ENCODE measurements around the gene DNAH8.

DNA sequence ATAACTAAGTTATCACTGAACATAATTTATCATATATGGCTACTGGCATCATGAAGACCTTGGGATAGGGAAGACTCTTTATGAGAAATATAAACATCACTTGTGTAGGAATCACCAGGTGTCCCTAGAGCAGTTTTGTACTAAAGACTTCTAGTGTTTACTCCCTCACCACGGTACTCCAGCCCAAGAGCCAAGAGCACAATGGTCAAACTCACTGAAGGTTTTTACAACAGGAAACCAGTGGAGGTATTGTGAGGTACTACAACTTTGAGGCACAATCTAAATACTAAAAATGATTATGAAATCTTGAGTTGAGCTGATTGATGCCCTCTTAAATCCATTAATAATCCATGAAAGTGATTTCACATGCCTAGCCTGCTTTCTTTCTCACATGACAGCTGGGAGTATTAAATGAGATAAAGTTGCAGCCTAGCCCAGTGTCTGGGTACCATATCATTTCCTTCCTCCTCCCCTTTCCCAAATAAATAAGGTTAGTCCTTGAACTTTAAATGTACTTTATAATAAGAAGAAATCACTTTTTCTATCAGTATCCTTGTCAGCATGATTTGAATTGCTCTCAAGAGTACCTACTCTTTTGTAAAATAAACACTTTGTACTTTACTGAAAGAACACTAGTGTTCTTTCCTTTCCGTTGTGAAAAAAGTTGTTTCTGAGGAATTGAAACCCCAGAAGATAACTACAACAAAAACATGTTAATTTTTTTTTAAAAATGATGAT, 38.7 kb upstream of the DNAH8 start:
- no peak for TF ChIP-seq POLR2A (IDR thresholded peaks at IDR 0.05; ENCODE audit: low read length)
- no peak for TF ChIP-seq GATA1 (IDR thresholded peaks at IDR 0.05; ENCODE audit: low read depth, low read length)
